Fibroblast of lung (primary cell): Measurements from ENCODE around the gene PTPN9. TPM values are rescaled to one million over a fixed set of nuclear protein-coding genes. Genes with fewer than 3 reads are reported as not detected.
A peak's percentile ranks its signal among the peaks of the same experiment; 100 is the strongest.

ENCODE experiments used
- DNase-seq, 2 donors: peaks; one replicate each; pipeline versions ENCODE4 v3.0.0 to v3.0.0-alpha.2; 2010; ENCODE audit warnings: low read depth in 2 of 2
- H2AFZ ChIP-seq: 2 replicates; pipeline ENCODE4 v1.5.1; 2012; ENCODE audit warnings: low read length, control low read depth, inconsistent platforms
- H3K27ac ChIP-seq: 2 replicates; pipeline ENCODE4 v1.5.1; 2011; ENCODE audit warnings: low read length, control low read depth; ENCODE audit not compliant: insufficient read depth
- H3K27me3 ChIP-seq: 2 replicates; pipeline ENCODE4 v1.5.1; 2011; ENCODE audit warnings: mild to moderate bottlenecking, low read length; ENCODE audit not compliant: control insufficient read depth, insufficient read depth
- H3K36me3 ChIP-seq: 2 replicates; pipeline ENCODE4 v1.5.1; 2011; ENCODE audit warnings: low read length; ENCODE audit not compliant: control insufficient read depth, insufficient read depth
- H3K4me1 ChIP-seq: 2 replicates; pipeline ENCODE4 v1.5.1; 2011; ENCODE audit warnings: low read length; ENCODE audit not compliant: control insufficient read depth, insufficient read depth; ENCODE audit errors: extremely low read depth
- H3K4me2 ChIP-seq: 2 replicates; pipeline ENCODE4 v1.5.1; 2011; ENCODE audit warnings: low read length, control low read depth; ENCODE audit not compliant: insufficient read depth; ENCODE audit errors: extremely low read depth
- H3K4me3 ChIP-seq, 4 experiments: fragments of 200-600 bp in 1 of 4; sonication (generic) in 1 of 4; replicated peaks in 1 of 4; 2 replicates each; pipeline ENCODE4 v1.5.1; 2011 to 2016; ENCODE audit warnings: low read length in 4 of 4, low read depth in 3 of 4, mild to moderate bottlenecking in 3 of 4, control low read depth in 2 of 4, inconsistent platforms in 1 of 4, mixed read lengths in 1 of 4; ENCODE audit not compliant: insufficient read depth in 1 of 4; ENCODE audit errors: control extremely low read depth in 1 of 4
- H3K79me2 ChIP-seq: 2 replicates; pipeline ENCODE4 v1.5.1; 2012; ENCODE audit warnings: mild to moderate bottlenecking, low read length, inconsistent platforms; ENCODE audit not compliant: control insufficient read depth, insufficient read depth
- H3K9ac ChIP-seq: 2 replicates; pipeline ENCODE4 v1.5.1; 2011; ENCODE audit warnings: mild to moderate bottlenecking, low read length, control low read depth; ENCODE audit not compliant: insufficient read depth
- H3K9me3 ChIP-seq: 2 replicates; pipeline ENCODE4 v1.5.1; 2012; ENCODE audit warnings: low read depth, low read length; ENCODE audit not compliant: control insufficient read depth, insufficient read depth
- H4K20me1 ChIP-seq: 2 replicates; pipeline ENCODE4 v1.5.1; 2011; ENCODE audit warnings: low read length; ENCODE audit not compliant: control insufficient read depth, insufficient read depth; ENCODE audit errors: extremely low read depth
- CTCF ChIP-seq, 2 donors: IDR thresholded peaks in 1 of 2; conservative IDR thresholded peaks in 1 of 2; 1 replicate in 1 of 2; 2 replicates in 1 of 2; pipeline ENCODE4 v1.5.1; 2011 to 2012; ENCODE audit warnings: low read length in 2 of 2, control low read depth in 1 of 2, inconsistent platforms in 1 of 2, low read depth in 1 of 2, mild to moderate bottlenecking in 1 of 2
- EZH2 ChIP-seq: IDR thresholded peaks from 2 replicates; pipeline ENCODE4 v1.5.1; 2012; ENCODE audit warnings: low read length, control low read depth, mild to moderate bottlenecking; ENCODE audit errors: missing control alignments
- polyA plus RNA-seq, 2 donors: library from polyadenylated mRNA; depleted of rRNA in 1 of 2; stranded (reverse) in 1 of 2; unstranded in 1 of 2; fragments of >200 nt; gene quantifications; 2 replicates each; pipeline ENCODE4 v1.2.1, GENCODE V29; 2011 to 2012; ENCODE audit warnings: missing spikeins in 1 of 2
- total RNA-seq: library from RNA; depleted of rRNA; stranded (reverse); fragments of >200 nt; gene quantifications from 2 replicates; pipeline ENCODE4 v1.2.1, GENCODE V29; 2014

PTPN9 gene
- total and polyA plus RNA-seq, 2 donors (not counting 1 experiment from before 2014, with no cell fraction given), result 20.6 to 41.6 TPM

- Histone ChIP-seq H3K9me3 (no peaks in the 10 kb centered on the region), H3K27me3 (no peaks in the 10 kb centered on the region), H3K79me2 (peaks cover 19% of the 10 kb centered on the region), H3K9ac (no peak overlapping the region), H3K4me3 (no peak overlapping the region), H3K27ac (no peak overlapping the region), H3K4me1 (no peaks in the 10 kb centered on the region), H3K36me3 (no peaks in the 10 kb centered on the region), H3K4me2 (no peak overlapping the region), H4K20me1 (no peaks in the 10 kb centered on the region), H2AFZ (no peak overlapping the region)
- TF ChIP-seq CTCF (conservative IDR thresholded peaks at IDR 0.05 in 1 of 2, IDR thresholded peaks at IDR 0.05 in 1 of 2; ENCODE audit: low read depth in 1 of 2, low read length in 2 of 2), result no peak
- TF ChIP-seq EZH2, result no peak
- peak; percentile 66 to 69 for DNase-seq
Observed at GRCh38 chr15:75554717-75555116, 24.4 kb downstream of the PTPN9 start.

GRCh38 chr15:75553659-75554058, 25.5 kb downstream of the PTPN9 start:
- Histone ChIP-seq H3K27me3 (no peaks in the 10 kb centered on the region), H3K4me2 (no peak overlapping the region), H4K20me1 (no peaks in the 10 kb centered on the region), H3K4me1 (no peaks in the 10 kb centered on the region), H2AFZ (no peak overlapping the region), H3K4me3 (no peak overlapping the region), H3K27ac (no peak overlapping the region), H3K9me3 (no peaks in the 10 kb centered on the region), H3K36me3 (no peaks in the 10 kb centered on the region), H3K9ac (no peak overlapping the region), H3K79me2 (peaks cover 23% of the 10 kb centered on the region)
- DNase-seq, result no peak
- TF ChIP-seq CTCF (conservative IDR thresholded peaks at IDR 0.05 in 1 of 2, IDR thresholded peaks at IDR 0.05 in 1 of 2; ENCODE audit: low read depth in 1 of 2, low read length in 2 of 2) (no peak), EZH2 (no peak)

GRCh38 chr15:75551091-75551490, 28.0 kb downstream of the PTPN9 start:
- Histone ChIP-seq H3K9me3 (no peaks in the 10 kb centered on the region), H2AFZ (no peak overlapping the region), H3K4me2 (no peak overlapping the region), H4K20me1 (no peaks in the 10 kb centered on the region), H3K27me3 (no peaks in the 10 kb centered on the region), H3K27ac (no peak overlapping the region), H3K9ac (no peak overlapping the region), H3K4me1 (no peaks in the 10 kb centered on the region), H3K79me2 (peaks cover 23% of the 10 kb centered on the region), H3K36me3 (no peaks in the 10 kb centered on the region), H3K4me3 (no peak overlapping the region)
- no peak for DNase-seq
- TF ChIP-seq EZH2, result no peak
- TF ChIP-seq CTCF (conservative IDR thresholded peaks at IDR 0.05 in 1 of 2, IDR thresholded peaks at IDR 0.05 in 1 of 2; ENCODE audit: low read depth in 1 of 2, low read length in 2 of 2), result no peak
